Measurements from ENCODE around the gene PRM3.
"Not testable (repeated sequence)": the region's sequence is repeated elsewhere in the genome, so short reads cannot be mapped to it uniquely, and the experiment has no call there.

PRM3 gene

GRCh38 chr16:11303405-11304138, 30.1 kb upstream of the PRM3 start:
- no peak overlapping the region for H3K27ac ChIP-seq
- TF ChIP-seq, protein P1, sequence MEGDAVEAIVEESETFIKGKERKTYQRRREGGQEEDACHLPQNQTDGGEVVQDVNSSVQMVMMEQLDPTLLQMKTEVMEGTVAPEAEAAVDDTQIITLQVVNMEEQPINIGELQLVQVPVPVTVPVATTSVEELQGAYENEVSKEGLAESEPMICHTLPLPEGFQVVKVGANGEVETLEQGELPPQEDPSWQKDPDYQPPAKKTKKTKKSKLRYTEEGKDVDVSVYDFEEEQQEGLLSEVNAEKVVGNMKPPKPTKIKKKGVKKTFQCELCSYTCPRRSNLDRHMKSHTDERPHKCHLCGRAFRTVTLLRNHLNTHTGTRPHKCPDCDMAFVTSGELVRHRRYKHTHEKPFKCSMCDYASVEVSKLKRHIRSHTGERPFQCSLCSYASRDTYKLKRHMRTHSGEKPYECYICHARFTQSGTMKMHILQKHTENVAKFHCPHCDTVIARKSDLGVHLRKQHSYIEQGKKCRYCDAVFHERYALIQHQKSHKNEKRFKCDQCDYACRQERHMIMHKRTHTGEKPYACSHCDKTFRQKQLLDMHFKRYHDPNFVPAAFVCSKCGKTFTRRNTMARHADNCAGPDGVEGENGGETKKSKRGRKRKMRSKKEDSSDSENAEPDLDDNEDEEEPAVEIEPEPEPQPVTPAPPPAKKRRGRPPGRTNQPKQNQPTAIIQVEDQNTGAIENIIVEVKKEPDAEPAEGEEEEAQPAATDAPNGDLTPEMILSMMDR (IDR thresholded peaks at IDR 0.05): no peak
- no peak for TF ChIP-seq ZFX (IDR thresholded peaks at IDR 0.05; ENCODE audit: borderline replicate concordance)

- TF ChIP-seq, protein P1 (IDR thresholded peaks at IDR 0.05): no peak
- TF ChIP-seq ZFX (IDR thresholded peaks at IDR 0.05; ENCODE audit: borderline replicate concordance): no peak
- no peak overlapping the region for H3K27ac ChIP-seq
Observed at GRCh38 chr16:11302977-11303376, 29.5 kb upstream of the PRM3 start.

- no peak for TF ChIP-seq ZFX (IDR thresholded peaks at IDR 0.05; ENCODE audit: borderline replicate concordance)
- TF ChIP-seq, protein P1 (IDR thresholded peaks at IDR 0.05): no peak
- no peak overlapping the region for H3K27ac ChIP-seq
Observed at GRCh38 chr16:11301645-11302501, 28.4 kb upstream of the PRM3 start.

- no peak overlapping the region for H3K27ac ChIP-seq
- TF ChIP-seq, protein P1 (IDR thresholded peaks at IDR 0.05): no peak
- no peak for TF ChIP-seq ZFX (IDR thresholded peaks at IDR 0.05; ENCODE audit: borderline replicate concordance)
Observed at GRCh38 chr16:11300560-11300892, 27.1 kb upstream of the PRM3 start.

DNA sequence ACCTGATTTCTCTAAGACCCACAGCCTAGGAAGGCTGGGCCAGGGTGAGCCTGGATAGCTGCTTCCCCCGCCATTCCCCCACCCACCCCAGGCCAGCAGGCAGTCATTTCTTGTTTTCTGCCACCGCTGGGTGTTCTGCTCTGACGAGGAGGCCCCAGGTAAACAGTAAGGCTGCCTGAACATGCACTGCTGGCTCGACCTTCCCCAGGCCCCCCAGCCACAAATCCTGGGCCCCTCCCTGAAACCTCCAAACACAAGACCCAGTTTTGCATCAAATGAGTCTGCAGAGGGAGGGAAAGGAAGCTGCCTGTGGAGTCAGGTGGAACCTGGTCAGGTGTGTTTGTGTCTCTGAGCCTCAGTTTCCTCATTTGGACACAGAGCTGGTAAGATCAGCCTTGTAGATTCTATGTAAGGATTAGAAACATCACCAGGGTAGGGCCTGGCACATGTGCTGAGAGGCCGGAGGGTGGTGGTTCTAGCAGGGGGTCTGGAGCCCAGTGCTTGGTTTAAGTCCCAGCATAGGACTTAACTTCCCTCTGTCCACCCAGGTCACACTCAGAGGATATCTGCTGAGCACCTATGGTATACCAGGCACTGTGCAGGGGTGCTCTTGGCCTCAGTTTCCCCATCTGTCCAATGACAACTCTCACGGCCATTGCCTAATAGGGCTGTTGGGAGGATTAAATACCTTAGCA, 26.6 kb upstream of the PRM3 start:
- no peak for TF ChIP-seq ZFX (IDR thresholded peaks at IDR 0.05; ENCODE audit: borderline replicate concordance)
- TF ChIP-seq, protein P1 (IDR thresholded peaks at IDR 0.05): no peak
- no peak overlapping the region for H3K27ac ChIP-seq

DNA sequence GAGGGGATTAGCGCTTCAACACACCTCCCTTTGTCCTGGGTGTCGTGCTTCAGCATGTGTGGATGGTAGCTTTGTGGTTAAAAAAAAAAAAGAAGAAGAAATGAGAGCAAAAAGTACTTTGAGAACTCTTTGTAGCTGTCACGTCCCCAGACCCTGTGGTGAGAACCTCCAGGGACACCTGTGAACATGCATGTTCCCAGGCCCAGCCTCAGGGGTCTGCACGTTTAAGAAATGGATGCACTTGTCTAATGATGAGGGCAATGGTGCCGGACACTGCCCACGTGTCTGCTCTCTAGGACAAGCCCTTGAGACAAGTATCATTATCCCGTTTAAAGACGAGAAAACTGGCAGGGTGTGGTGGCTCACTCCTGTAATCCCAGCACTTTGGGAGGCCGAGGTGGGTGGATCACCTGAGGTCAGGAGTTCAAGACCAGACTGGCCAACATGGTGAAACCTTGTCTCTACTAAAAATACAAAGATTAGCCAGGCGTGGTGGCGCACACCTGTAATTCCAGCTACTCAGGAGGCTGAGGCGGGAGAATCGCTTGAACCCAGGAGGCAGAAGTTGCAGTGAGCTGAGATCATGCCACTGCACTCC, 25.6 kb upstream of the PRM3 start:
- not testable (repeated sequence) for H3K27ac ChIP-seq

DNA sequence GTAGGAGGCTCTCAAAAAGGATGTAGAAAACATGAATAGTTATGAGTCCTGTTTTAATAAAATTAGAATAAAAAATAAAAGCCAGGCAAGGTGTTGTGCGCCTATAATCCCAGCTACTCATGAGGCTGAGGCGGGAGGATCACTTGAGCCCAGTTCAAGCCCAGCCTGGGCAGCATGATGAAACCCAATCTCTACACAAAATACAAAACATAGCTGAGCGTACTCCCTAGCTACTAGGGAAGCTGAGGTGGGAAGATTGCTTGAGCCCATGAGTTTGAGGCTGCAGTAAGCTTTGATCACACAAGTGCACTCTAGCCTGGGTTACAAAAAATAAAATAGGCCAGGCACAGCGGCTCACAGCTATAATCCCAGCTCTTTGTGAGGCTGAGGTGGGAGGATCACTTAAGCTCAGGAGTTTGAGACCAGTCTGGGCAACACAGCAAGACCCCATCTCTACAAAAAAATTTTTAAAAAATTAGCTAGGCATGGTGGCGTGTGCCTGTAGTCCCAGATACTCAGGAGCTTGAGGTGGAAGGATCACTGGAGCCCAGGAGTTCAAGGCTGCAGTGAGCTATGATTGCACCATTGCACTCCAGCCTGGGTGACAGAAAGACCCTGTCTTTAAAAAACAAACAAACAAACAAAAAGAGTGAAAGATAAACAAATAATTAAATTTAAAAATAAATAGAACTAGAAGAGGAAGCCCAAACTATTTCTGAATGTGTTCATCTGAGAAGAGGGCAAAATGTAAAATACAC, 24.9 kb upstream of the PRM3 start:
- TF ChIP-seq, protein P1 (IDR thresholded peaks at IDR 0.05): no peak
- TF ChIP-seq ZFX (IDR thresholded peaks at IDR 0.05; ENCODE audit: borderline replicate concordance): no peak
- no peak overlapping the region for H3K27ac ChIP-seq

All from 22Rv1 (cell line).